ENCODE results near the gene CGAS. TPM values are rescaled to one million over a fixed set of nuclear protein-coding genes. Genes with fewer than 3 reads are reported as not detected.

Gene CGAS
- total and polyA plus RNA-seq, 9 of the 15 experiments (the other 6 are each of a cell fraction or from before 2014, with no cell fraction given): 0.01 to 0.32 (median 0.06) TPM; not detected in 2

DNA sequence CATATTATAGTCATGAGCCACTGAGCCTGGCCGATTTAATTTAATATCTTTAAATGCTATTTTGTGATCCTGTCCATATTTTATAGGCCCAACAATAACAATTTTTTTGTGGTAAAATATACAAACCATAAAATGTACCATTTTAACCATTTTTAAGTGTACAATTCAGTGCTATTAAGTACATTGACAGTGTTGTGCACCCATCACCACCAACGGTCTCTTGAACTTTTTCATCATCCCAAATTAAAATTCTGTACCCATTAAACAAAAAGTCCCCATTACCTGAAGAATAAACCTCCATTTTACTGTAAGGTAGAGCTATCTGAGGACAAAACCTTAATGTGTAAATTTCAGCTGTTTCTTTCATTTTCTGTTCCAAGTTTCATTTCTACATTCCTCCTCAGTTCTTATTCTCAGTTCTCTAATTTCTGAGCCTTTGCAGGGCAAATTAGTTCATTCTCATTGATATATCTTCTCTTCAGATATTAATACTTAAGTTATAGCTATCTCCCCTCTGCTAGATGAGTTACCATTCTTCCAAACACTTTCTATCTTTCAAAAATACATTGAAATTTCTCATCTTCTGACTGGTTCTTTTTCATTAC, 19.7 kb upstream of the CGAS start:
- Histone ChIP-seq H3K4me3 (no peak overlapping the region), H3K4me2 (ENCODE audit: insufficient read depth, low read length) (no peak overlapping the region), H3K27ac (ENCODE audit: extremely low read depth, low read depth, low read length) (no peak overlapping the region), H3K36me3 (ENCODE audit: control insufficient read depth, insufficient read depth, low read length) (peaks cover 83% of the 10 kb centered on the region), H3K9me1 (ENCODE audit: control insufficient read depth, insufficient read depth, low read length) (no peaks in the 10 kb centered on the region), H3K4me1 (replicated peaks in 1 of 2; ENCODE audit: control insufficient read depth in 2 of 2, insufficient read depth in 2 of 2, low read length in 2 of 2) (no peaks in the 10 kb centered on the region), H3K79me2 (ENCODE audit: control insufficient read depth, insufficient read depth, low read length) (no peaks in the 10 kb centered on the region), H3K9ac (ENCODE audit: insufficient read depth in 1 of 2, low read depth in 2 of 2, low read length in 2 of 2) (no peak overlapping the region), H4K20me1 (replicated peaks; ENCODE audit: control insufficient read depth, insufficient read depth, low read length) (no peaks in the 10 kb centered on the region), H3K9me3 (replicated peaks; ENCODE audit: control insufficient read depth, insufficient read depth, low read depth, low read length) (no peaks in the 10 kb centered on the region), H2AFZ (ENCODE audit: low read depth, low read length) (no peak overlapping the region), H3K27me3 (ENCODE audit: control insufficient read depth in 2 of 2, insufficient read depth in 2 of 2, low read length in 2 of 2) (no peaks in the 10 kb centered on the region)
- ChIA-PET CTCF (ENCODE audit: low intra/inter-chr PET ratio) (no interaction called here), POLR2A (interaction anchor here (0.6 to 3.5 kb wide), 7 partner anchors 10 to 238 kb away, joined by 3 to 21 read pairs (median 4); partner anchors contain the start of gene MTO1)
- FAIRE-seq: peak; percentile 59
- intact Hi-C loops (cut with micrococcal nuclease) (no loop called here), in situ Hi-C loops (cut with MboI) (no loop called here)
- 77% methylated on average over 2 of the region's 2 CpGs for WGBS (ENCODE audit: insufficient coverage, low coverage, missing lambda C conversion rate)
- BruUV-seq (replicated peaks): TSS peak; percentile 15
- ATAC-seq: no peak
- TF ChIP-seq KDM2B (CRISPR knock-in tag; IDR thresholded peaks at IDR 0.05) (no peak), WHSC1 (IDR thresholded peaks at IDR 0.05; ENCODE audit: low read length) (no peak), MCM7 (IDR thresholded peaks at IDR 0.05) (no peak), DDX20 (tag; IDR thresholded peaks at IDR 0.05; ENCODE audit: low read depth) (no peak), MTA2 (IDR thresholded peaks at IDR 0.05; ENCODE audit: low read depth) (no peak), SMARCC2 (IDR thresholded peaks at IDR 0.05; ENCODE audit: low read depth) (no peak), ILF3 (IDR thresholded peaks at IDR 0.05; ENCODE audit: borderline replicate concordance) (no peak), IRF9 (tag; IDR thresholded peaks at IDR 0.05) (no peak), TEAD1 (CRISPR knock-in tag; IDR thresholded peaks at IDR 0.05) (no peak), PML (IDR thresholded peaks at IDR 0.05; ENCODE audit: low read length) (no peak), ERF (CRISPR knock-in tag; IDR thresholded peaks at IDR 0.05) (no peak), SIRT6 (IDR thresholded peaks at IDR 0.05; ENCODE audit: low read depth, low read length) (no peak)
- TF ChIP-seq, protein P1, sequence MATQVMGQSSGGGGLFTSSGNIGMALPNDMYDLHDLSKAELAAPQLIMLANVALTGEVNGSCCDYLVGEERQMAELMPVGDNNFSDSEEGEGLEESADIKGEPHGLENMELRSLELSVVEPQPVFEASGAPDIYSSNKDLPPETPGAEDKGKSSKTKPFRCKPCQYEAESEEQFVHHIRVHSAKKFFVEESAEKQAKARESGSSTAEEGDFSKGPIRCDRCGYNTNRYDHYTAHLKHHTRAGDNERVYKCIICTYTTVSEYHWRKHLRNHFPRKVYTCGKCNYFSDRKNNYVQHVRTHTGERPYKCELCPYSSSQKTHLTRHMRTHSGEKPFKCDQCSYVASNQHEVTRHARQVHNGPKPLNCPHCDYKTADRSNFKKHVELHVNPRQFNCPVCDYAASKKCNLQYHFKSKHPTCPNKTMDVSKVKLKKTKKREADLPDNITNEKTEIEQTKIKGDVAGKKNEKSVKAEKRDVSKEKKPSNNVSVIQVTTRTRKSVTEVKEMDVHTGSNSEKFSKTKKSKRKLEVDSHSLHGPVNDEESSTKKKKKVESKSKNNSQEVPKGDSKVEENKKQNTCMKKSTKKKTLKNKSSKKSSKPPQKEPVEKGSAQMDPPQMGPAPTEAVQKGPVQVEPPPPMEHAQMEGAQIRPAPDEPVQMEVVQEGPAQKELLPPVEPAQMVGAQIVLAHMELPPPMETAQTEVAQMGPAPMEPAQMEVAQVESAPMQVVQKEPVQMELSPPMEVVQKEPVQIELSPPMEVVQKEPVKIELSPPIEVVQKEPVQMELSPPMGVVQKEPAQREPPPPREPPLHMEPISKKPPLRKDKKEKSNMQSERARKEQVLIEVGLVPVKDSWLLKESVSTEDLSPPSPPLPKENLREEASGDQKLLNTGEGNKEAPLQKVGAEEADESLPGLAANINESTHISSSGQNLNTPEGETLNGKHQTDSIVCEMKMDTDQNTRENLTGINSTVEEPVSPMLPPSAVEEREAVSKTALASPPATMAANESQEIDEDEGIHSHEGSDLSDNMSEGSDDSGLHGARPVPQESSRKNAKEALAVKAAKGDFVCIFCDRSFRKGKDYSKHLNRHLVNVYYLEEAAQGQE (IDR thresholded peaks at IDR 0.05; ENCODE audit: borderline replicate concordance): no peak
- TF ChIP-seq, protein P1 (CRISPR knock-in tag; IDR thresholded peaks at IDR 0.05; ENCODE audit: low read depth): no peak
- DNase-seq (ENCODE audit: extremely low read depth in 1 of 4, low spot score in 3 of 4): no peak

Measured in K562 (cell line).